ENCODE measurements around the gene PSTK.

- TF ChIP-seq POLR2A (IDR thresholded peaks at IDR 0.05) (no peak), CTCF (IDR thresholded peaks at IDR 0.05) (no peak)
Observed at GRCh38 chr10:122995936-122996335, 15.7 kb downstream of the PSTK start.
